ENCODE results near the gene MSMB. TPM values are rescaled to one million over a fixed set of nuclear protein-coding genes. Genes with fewer than 3 reads are reported as not detected.
"Not testable (repeated sequence)": the region's sequence is repeated elsewhere in the genome, so short reads cannot be mapped to it uniquely, and the experiment has no call there.

The MSMB gene
- polyA plus RNA-seq, 1 donor = not detected

GRCh38 chr10:46069771-46070463, 23.8 kb upstream of the MSMB start:
- DNase-seq (ENCODE audit: low read depth) = no peak

- DNase-seq (ENCODE audit: low read depth) = no peak
These were observed 22.8 kb upstream of the MSMB start for GRCh38 chr10:46068905-46069304.

GRCh38 chr10:46068117-46068516, 22.0 kb upstream of the MSMB start:
- DNase-seq (ENCODE audit: low read depth) = no peak

DNA sequence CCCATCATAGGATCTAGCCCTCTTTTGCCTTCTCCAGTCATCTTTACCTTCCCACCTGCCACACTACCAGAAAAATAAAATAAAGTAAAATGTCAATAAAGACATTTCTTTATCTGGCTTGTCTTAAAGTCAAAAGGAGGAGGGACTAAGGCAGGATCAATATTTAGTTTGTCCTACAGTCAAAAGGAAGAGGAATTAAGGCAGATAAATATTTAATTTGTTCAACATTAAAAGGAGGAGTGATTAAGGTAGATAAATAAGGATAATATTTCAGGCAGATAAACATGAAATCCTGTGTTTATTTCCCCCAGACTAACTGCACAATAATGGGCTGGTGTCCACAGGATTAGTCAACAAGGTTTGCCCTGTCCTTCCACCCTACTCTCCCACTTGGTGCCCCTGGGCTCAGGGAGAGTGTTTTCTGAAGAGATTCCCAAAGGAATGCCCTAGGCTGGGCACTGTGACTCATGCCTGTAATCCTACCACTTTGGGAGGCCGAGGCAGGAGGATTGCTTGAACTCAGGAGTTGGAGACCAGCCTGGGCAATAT, 18.3 kb upstream of the MSMB start:
- no peak for DNase-seq (ENCODE audit: low read depth)

GRCh38 chr10:46062723-46063428, 16.8 kb upstream of the MSMB start:
- DNase-seq (ENCODE audit: low read depth) = no peak

- DNase-seq (ENCODE audit: low read depth) = no peak
These were observed 14.6 kb upstream of the MSMB start for GRCh38 chr10:46060706-46061105.

DNA sequence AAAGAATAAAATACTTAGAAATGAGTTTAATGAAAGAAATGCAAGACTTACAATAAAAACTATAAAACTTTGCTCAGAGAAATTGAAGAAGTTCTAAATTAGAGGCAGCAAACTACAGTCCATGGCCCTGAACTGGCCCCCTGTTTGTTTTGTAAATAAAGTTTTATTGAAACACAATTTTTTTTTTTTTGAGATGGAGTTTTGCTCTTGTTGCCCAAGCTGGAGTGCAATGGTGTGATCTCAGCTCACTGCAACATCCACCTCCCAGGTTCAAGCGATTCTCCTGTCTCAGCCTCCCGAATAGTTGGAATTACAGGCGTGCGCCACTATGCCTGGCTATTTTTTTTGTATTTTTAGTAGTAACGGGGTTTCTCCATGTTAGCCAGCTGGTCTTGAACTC, 11.9 kb upstream of the MSMB start:
- not testable (repeated sequence) for DNase-seq (ENCODE audit: low read depth)

DNA sequence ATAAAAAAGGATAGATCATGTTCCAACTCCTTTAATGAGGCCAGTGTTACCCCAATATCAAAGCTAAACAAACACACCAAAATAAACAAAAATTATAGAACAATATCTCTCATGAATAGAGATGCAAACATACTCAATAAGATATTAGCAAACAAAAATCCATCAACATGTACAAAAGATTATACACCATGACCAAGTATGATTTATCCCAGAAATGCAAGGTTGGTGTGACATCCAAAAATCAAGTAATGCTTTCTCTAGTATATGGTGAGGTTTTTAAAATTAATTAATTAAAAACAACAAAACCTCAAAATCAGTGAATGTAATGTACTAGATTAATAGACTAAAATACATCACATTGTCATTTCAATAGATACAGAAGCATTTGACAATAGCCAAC, 11.0 kb upstream of the MSMB start:
- DNase-seq (ENCODE audit: low read depth) = no peak

GRCh38 chr10:46055771-46056170, 9.7 kb upstream of the MSMB start:
- no peak for DNase-seq (ENCODE audit: low read depth)

DNA sequence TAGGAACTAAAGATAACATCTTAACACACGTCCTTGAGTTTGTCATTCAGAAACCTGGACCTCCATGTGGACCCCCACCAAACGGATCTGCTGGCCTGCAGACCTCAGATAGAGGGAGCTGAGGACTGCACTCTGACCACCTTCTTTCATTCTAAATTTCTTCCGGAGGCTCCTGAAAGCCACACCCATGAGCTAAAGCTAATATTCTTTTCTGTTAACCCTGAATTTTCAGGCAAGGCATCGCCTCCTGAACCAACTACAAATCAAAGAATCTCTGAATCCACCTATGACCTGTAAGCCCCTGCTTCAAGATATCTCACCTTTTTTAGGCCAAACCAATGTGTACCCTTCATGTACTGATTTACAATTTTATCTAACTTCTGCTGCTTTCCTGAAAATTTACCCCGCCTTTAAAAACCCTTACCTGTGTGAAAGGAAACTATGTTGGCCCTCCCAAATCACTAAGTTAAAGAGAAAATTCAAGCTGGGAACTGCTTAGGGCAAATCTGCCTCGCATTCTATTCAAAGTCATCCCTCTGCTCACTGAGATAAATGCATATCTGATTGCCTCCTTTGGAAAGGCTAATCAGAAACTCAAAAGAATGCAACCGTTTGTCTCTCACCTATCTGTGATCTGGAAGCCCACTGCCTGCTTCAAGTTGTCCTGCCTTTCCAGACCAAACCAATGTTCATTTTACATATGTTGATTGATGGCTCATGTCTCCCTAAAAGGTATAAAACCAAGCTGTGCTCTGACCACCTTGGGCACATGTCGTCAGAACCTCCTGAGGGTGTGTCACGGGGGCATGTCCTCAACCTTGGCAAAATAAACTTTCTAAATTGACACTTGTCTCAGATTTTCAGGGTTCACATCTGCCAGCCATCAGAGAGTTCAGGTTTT, 7.7 kb upstream of the MSMB start:
- no peak for DNase-seq (ENCODE audit: low read depth)

DNA sequence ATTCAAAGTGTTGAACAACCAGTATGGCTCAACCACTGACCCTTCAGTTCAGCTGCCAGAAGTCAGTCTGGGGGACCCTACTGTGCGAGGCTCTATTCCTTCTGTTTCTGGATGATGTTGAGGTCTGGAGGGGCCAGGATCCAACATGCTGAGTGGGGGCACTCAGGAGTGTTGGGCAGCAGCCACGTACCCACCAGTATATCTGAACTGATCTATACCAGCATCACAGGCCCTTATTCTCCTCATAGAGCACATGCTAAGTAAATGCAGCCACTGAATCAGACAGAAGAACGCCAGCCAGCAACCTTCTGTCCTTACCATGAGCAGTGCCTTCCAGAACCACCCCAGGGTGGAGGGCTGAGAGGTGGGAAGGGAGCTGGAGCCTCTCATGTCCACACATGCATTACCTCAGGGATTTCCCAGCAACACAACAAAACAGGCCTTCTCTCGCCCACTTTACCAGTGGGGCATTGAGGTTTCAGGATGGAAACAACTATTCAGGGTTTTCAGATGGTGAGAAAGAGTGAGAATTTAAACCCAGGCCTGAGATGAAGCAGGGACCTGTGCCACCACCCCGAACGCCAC, 6.8 kb upstream of the MSMB start:
- DNase-seq (ENCODE audit: low read depth) = no peak

GRCh38 chr10:46052057-46052790, 6.2 kb upstream of the MSMB start:
- no peak for DNase-seq (ENCODE audit: low read depth)

- no peak for DNase-seq (ENCODE audit: low read depth)
These were observed 5.0 kb upstream of the MSMB start for GRCh38 chr10:46050941-46051623.

DNA sequence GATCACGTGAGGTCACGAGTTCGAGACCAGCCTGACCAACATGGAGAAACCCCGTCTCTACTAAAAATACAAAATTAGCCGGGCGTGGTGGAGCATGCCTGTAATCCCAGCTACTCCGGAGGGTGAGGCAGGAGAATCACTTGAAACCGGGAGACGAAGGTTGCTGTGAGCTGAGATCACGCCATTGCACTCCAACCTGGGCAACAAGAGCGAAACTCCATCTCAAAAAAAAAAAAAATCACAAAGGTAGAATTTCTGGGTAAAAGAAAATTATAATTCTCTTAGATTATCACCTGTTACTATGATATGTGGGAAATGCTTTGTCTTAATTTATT, 3.4 kb upstream of the MSMB start:
- not testable (repeated sequence) for DNase-seq (ENCODE audit: low read depth)

- no peak for DNase-seq (ENCODE audit: low read depth)
These were observed 2.1 kb upstream of the MSMB start for GRCh38 chr10:46048152-46048551.

- no peak for DNase-seq (ENCODE audit: low read depth)
These were observed 3.5 kb downstream of the MSMB start for GRCh38 chr10:46042527-46042926.

- no peak for DNase-seq (ENCODE audit: low read depth)
These were observed 6.1 kb downstream of the MSMB start for GRCh38 chr10:46040004-46040403.

GRCh38 chr10:46037107-46037825, 8.8 kb downstream of the MSMB start:
- DNase-seq (ENCODE audit: low read depth) = no peak

DNA sequence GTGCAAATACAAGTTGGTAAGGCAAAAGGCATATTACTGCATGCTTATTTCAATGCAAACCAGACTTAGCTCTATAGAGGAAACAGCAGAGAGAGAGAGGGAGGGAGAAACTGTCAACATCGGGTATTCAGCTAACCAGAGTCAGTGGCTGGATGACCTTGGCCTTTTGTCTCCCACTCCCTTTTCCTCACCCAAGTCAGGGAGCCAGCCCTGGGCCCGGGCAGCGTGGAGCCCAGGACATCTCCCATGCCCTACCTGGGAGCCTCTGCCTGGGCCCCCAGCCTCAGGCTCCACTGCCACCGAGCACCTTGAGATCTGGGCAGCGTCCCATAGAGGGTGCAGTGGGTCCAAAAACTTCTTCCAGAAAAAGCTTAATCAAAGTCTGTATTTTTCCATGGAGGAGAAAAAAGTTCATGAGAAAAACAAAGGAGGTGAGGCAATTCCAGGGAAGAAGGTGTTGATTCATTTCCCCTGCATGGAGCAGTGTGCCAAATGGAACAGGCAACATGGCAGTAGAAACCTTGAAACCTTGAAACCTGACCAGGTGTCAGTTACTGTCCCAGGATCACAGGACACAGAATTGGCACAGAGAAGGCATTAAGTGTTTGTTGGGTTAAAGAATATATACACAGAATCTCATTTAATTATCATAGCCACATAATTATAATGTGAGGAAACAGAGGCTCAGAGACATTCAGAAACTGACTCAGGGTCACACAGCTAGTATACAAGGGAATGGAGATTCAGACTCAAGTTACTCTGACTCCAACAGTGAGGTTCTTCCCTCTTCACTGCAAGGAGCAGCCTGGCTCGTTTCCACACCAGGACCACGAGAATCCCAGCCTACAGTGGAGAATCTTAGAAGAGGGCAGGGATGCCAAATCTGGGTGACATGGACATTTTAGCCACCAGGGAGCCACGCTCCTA, 9.9 kb downstream of the MSMB start:
- DNase-seq (ENCODE audit: low read depth) = no peak
